NCI-H446 (cell line): ENCODE measurements around the gene DAG1.

ENCODE experiments used
- DNase-seq, 2 experiments: peaks; one replicate each; lab custom pipeline; 2025; lab: John Stamatoyannopoulos, UW

Gene DAG1

DNA sequence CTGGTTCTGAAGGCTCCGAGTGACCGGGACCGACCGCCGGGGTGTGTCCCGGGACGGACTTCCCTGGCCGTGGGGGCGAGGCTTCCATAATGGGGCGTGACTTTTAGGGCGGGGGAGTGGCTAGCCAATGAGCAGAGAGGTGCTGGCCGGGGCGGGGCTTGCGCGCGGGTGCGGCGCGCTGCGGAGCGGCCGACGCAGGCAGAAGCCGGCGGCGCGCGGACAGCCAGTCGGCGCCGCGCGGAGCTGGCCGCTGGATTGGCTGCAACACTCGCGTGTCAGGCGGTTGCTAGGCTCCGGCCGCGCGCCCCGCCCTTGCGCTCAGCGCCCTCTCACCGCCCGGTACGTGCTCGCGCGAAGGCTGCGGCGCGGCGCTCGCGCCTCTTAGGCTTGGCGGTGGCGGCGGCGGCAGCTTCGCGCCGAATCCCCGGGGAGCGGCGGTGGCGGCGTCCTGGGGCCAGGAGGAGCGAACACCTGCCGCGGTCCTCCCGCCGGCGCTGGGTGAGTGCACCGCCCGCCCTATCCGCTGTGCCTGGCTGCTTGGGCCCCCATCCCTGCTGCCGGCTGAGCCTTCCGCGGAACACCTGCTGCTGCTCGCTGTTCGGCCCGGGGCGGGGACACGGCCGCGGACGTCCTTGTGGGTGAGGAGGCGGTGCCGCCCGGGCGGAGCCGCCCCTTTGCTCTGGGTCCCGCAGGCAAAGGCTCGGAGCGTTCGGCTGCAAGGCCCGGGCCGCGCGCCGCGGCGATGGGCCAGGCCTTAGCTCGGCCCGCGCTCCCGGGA lies at the start of gene DAG1:
Gene DAG1 (plus strand): TSS at position 332 of the 778 bp plus-strand sequence. CDS start 40,268 bp downstream, outside the sequence.
- peak; percentile 67 to 95 for DNase-seq

- no peak for DNase-seq
These were observed 48.1 kb upstream of the DAG1 start for GRCh38 chr3:49421890-49422378.

DNA sequence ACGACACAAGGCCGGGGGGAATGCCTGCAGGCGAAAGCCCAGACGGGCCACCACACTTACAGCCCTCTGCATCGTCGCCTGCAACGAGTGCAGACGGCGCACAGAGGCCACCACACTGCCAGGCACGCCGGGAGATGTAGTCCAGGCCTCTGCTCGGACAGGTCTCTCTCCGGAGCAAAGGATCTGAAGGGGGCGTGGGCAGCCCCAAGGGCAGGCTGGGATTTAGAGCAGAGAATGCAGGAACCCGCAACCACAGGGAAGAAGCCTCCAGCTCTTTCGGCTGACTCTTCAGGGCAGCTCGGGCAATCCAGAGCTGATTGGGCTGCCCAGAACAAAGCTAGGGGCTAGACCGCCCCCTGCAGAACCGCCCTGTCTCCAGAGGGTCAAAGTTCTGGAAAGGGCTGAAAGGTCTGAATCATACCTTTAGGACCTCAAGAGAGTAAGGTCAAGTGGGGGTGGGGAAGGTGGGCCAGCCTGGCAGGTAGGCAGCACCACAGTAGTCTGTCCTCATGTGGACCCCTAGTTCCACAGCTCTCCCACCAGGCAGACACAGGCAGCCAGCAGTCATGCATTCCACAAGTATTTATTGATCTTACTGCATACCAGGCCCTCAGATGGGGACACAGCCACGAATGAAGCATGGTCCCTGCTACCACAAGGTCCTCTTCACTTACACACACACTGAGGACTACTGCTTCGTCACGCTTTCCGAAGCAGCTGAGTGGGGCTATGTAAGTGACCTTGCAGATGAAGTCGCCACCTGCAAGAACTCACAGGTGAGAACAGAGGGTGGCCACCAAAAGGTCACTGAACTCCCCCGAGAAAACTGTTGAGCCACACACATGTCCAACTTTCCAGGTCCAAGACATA lies 47.5 kb upstream of the DAG1 start, which contains the start of gene AMT:
Gene AMT (minus strand): TSS at position 95 of the 870 bp plus-strand sequence. CDS start 23 bp downstream, at position 72.
- DNase-seq = no peak

DNA sequence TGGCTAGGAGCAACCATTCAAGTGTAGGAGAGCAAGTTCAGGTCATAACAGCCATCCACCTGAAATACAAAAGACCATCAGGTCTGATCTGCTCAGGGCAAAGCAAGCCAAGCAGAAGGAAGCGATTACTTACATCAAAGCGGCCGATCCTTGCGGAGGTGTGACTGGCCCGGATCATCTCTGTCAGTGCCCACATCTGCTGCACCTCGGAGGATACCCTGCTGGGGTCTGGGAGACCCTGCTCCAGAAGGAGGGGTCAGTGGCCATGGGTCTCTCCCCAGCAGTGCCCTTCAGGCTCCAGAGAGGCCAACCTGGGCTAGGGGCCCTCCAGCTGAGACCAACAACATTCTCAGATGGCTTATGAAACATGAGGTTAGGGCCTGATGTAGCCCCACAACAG lies 45.3 kb upstream of the DAG1 start:
- no peak for DNase-seq

DNA sequence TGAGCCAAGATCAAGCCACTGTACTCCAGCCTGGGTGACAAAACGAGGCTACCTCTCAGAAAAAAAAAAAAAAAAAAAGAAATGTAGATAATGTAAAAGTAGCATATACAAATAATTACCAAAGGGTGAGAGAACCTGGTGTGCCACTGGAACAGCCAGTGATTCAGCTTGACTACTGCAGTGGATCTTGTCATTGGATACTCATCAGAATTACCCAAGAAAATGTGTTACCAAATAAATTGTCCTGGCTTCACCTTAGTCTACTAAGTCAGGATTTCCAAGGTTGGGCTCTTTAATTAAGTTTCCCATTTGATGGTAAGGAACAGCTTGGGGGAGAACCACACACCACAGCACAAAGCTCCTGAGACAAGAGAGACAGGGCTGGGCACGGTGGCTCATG lies 42.5 kb upstream of the DAG1 start:
- no peak for DNase-seq

GRCh38 chr3:49428752-49429080 lies 41.4 kb upstream of the DAG1 start:
- no peak for DNase-seq

DNA sequence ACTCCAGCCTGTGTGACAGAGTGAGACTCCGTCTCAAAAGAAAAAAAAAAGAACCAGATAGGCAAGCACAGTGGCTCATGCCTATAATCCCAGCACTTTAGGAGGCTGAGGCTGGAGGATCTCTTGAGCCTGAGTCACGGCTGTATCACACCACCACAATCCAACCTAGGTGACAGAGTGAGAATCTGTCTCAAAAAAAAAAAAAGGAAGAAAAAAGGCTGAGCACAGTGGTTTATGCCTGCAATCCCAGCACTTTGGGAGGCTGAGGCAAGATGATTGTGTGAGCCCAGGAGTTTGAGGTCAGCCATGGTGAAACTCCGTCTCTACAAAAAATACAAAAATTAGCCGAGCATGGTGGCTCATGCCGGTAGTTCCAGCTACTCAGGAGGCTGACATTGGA lies 35.3 kb upstream of the DAG1 start:
- DNase-seq = no peak

GRCh38 chr3:49445391-49445790 lies 24.7 kb upstream of the DAG1 start:
- DNase-seq = no peak

DNA sequence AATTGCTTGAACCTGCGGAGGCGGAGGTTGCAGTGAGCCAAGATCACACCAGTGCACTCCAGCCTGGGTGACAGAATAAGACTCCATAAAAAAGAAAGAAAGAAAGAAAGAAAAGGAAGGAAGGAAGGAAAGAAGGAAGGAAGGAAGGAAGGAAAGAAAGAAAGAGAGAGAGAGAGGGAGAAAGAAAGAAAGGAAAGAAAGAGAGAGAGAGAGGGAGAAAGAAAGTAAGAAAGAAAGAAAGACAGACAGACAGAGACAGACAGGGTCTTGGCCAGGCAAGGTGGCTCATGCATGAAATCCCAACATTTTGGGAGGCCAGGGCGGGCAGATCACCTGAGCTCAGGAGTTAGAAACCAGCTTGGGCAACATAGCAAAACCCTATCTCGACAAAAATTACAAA lies 16.4 kb upstream of the DAG1 start:
- no peak for DNase-seq

DNA sequence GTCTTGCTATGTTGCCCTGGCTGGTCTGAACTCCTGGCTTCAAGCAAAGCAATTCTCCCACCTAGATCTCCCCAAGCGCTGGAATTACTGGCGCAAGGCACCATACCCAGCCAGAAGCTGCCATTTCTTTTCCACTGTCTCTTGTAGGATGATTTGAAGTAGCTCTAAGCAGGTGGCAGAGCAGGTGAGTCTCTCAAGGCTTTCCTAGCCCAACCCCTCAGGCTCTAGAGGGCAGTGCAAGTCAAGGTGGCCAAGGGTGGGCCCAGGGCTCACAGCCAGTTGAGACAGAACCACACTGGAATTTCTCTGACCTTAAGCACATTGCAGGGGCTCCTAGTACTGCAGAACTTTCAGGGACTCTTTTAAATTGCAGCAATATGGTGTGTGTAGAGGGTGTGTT lies 15.6 kb upstream of the DAG1 start:
- no peak for DNase-seq

DNA sequence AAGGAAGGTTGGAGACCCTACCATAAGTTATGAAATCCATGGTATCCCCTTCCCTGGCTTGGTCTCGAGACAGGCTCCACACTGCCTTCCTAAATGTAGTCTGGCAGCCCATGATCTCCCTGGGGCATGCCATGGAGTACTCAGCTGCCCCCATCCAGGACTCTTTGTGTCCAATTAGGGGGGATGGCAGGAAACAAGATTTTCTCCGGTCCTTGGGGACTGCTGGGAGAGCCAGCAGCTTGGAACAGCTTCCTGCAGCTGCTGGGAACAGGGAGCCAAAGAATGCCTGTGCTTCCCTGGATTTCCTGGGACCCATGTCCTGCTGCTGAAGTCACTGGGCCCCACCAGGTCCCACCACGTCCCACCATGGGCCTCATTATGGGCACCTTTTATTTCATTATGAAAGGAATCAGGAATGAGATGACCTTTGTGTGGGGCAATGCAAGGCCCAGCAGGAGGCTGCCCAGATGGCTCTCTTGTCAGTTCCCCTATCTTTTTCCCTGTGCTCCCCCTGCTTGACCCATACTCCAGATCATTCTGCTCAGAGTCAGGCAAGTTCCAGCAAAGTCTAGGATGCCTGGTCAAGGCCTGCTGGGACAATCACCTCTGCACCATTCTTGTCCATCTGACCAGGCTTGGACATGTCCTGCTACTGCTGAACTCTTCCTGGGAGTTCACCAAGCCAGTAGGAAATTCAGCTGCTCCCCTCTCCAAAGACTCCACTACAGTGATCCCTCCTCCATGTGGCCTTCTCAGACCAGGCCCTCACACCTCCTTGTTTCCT lies 15.0 kb upstream of the DAG1 start:
- DNase-seq = no peak

DNA sequence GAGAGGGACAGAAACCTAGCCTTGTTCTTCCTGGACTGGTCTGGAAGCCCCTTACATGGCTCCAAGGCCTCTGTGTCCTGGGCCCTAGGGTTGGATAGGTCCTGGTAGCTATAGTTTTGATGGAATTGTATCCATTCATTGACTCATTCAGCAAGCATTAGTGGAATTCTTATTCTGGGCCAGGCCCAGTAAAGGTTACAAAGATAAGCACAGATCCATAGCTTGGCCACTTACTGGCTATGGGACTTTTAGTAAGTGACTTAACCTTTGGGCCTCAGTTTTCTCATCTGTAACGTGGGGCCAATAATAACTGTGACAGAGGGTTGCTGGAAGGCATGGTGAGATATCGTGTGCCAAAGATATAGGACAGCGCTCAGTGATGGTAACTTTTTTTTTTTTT lies 13.6 kb upstream of the DAG1 start:
- no peak for DNase-seq

DNA sequence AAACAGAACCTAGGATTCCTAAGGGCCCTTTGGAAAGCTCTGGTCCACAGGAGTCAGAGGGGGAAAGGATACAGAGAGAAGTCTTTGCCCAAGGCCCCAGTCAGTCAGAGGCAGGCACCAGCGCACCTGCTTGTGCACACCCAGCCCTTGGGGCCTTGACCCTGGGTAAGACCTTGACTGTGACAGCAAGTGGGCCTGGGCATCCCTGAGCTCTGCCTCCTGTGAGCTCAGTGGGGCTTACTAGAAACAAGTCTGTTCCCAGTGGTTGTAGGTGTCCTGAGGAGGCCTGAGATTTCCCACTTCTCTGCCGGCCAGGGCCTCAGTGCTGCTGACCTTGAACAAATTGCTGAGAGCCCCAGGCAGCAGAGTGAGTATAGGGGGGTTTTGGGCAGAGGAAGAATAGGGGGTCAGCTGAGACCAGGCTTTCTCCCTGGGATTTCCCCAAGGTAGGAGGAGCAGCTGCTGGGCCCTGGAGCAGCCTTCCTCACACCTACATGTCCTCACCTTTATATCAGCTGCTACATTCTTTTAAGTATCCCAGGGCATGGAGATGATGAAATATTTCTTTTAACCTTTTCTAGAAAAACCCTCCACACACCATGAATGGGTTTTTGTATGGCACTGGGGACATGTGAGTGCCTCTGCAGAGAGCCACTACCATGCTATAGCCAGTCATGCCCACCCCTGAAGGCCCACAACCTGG lies 9.7 kb upstream of the DAG1 start:
- no peak for DNase-seq

- DNase-seq = no peak
These were observed 9.1 kb upstream of the DAG1 start for GRCh38 chr3:49460956-49461355.

- DNase-seq = no peak
These were observed 8.5 kb upstream of the DAG1 start for GRCh38 chr3:49461443-49462171.

DNA sequence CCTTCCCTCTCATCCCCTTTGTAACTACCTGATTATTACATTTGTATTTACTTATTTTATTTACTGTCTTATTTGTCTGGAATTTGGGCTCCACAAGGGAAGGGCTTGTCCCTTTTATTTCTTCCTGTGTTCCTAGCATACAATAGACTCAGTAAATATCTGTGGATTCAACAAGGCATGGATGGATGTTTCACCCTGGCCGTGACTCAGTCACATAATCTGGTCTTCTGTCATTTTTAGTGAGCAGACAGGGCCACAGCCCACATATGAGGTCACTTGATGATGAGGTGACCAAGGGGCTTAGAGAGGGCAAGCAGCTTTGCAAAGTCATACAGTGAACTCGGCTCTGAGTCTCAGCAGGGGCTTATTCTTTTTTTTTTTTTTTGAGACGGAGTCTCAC lies 7.8 kb upstream of the DAG1 start:
- no peak for DNase-seq

- DNase-seq = no peak
These were observed 4.6 kb upstream of the DAG1 start for GRCh38 chr3:49465270-49466034.

DNA sequence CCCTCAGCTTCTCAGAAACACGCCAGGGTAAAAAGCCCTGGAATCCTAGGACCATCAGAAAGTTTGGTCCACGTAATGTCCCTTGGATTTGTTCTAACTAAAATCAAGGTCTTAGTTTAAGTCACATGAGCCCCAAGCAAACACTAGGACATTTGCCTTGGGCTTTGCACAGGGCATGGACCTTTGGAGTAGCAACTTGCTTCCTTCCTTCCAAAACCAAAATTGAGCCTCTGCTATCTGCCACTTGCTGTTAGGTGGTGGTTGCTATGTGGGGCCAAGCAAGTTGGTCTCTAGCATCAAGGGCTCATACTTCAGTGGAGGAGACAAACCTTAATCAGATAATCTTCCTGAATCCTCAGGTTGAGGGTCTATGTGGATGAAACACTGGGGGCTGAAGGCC lies 4.0 kb upstream of the DAG1 start:
- no peak for DNase-seq

DNA sequence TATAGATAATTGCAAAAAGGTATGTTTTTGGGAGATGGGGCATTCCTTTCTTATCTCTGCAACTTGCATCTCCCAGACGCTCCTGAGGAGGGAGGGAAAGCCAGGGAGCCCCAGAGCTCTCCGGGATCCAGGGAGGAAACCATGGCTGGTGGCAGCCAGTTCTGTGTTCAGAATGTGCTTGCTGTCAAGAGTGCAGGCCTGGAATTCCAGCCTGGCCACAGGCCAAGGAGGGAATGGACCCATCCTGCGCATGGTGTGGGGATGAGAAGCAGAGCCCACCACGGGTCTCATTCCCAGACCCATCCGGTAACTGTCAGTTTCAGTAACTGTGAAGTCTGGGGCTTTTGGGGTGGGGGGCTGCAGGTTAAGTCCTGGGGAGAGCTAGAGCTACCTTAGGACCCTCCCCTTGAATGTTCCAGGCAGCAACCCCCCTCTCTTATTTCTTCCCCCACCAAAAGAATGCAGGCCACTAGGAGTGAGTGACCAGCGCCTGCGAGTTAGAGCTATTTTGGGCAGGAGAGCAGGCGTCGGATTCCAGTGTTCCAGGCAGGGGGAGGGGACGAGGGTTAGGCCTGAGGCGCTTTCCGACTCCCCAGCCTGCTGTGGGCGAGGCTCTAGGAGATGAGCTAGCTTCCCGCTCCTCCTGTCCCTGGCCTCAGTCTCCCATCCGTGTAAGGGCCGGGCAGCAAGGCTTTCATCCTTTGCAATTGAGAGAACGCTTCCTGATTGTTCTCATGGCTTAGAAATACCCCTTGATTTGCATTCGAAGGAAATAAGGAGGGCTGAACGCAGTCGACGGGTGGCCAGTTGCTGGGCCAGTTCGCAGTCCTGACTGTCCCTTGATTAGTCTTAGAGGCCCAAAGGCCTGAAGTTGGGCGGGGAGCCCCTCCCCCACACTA lies 781 bp upstream of the DAG1 start:
- DNase-seq = peak; percentile 29 to 37
